Measurements from ENCODE around the gene LRCH2. TPM values are rescaled to one million over a fixed set of nuclear protein-coding genes. Genes with fewer than 3 reads are reported as not detected.
A peak's percentile ranks its signal among the peaks of the same experiment; 100 is the strongest.
"Not testable (repeated sequence)": the region's sequence is repeated elsewhere in the genome, so short reads cannot be mapped to it uniquely, and the experiment has no call there.

LRCH2 gene
- total and polyA plus RNA-seq, 8 donors = 4.4 to 17.9 (median 15.5) TPM

GRCh38 chrX:115232933-115233496, 881 bp downstream of the LRCH2 start:
- peak overlapping the region in 1 of 2 donors; percentile 33 for H3K27ac ChIP-seq
- TF ChIP-seq, protein P1, sequence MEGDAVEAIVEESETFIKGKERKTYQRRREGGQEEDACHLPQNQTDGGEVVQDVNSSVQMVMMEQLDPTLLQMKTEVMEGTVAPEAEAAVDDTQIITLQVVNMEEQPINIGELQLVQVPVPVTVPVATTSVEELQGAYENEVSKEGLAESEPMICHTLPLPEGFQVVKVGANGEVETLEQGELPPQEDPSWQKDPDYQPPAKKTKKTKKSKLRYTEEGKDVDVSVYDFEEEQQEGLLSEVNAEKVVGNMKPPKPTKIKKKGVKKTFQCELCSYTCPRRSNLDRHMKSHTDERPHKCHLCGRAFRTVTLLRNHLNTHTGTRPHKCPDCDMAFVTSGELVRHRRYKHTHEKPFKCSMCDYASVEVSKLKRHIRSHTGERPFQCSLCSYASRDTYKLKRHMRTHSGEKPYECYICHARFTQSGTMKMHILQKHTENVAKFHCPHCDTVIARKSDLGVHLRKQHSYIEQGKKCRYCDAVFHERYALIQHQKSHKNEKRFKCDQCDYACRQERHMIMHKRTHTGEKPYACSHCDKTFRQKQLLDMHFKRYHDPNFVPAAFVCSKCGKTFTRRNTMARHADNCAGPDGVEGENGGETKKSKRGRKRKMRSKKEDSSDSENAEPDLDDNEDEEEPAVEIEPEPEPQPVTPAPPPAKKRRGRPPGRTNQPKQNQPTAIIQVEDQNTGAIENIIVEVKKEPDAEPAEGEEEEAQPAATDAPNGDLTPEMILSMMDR (IDR thresholded peaks at IDR 0.05) = no peak
- peaks cover 16 to 29% of the 10 kb centered on the region in 2 donors for H3K27me3 ChIP-seq
- peak overlapping the region; percentile 26 to 41 for H3K4me3 ChIP-seq
- intact Hi-C loops (cut with DNase I) = no loop called here
- no peaks in the 10 kb centered on the region for H3K4me1 ChIP-seq
- peak; percentile 15 for ATAC-seq
- H3K36me3 ChIP-seq = no peaks in the 10 kb centered on the region
- peak in 1 of 4 donors; percentile 5 for DNase-seq
- no peaks in the 10 kb centered on the region for H3K9me3 ChIP-seq

DNA sequence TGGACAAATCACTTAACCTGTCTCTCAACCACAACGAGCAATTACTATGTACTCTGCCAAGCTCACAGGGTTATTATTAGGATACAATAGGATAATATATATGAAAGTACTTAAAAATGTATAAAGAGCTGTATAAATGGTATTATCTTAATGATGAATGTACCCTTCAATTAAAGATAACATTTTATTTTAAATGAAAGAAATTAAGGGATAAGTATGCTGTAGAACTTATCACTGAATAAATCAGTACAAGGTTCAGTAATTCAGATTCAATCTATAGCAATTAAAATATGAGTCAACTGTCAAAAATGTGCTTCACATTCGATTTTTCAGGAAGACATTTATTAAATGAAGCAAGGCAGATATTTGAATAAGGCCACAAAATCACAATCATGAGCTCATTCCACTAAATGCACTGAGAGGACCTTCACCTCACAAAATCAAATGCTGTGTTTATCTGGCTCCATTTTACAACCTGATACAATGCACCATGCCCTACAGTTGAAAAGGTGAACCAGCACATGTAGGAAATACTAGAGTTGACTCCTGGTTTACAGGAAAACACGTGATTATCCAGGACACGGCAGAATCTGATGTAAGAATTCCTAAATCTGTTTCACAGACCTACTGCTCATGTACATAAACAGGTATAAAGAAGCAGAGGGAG, 4.4 kb downstream of the LRCH2 start:
- H3K4me1 ChIP-seq = no peaks in the 10 kb centered on the region
- no peak overlapping the region for H3K27ac ChIP-seq
- DNase-seq = peak in 1 of 4 donors; percentile 7
- TF ChIP-seq, protein P1 (IDR thresholded peaks at IDR 0.05) = no peak
- peak; percentile 16 for ATAC-seq
- H3K9me3 ChIP-seq = no peaks in the 10 kb centered on the region
- peaks cover 16 to 30% of the 10 kb centered on the region in 2 donors for H3K27me3 ChIP-seq
- H3K36me3 ChIP-seq = no peaks in the 10 kb centered on the region
- intact Hi-C loops (cut with DNase I) = no loop called here
- H3K4me3 ChIP-seq = no peak overlapping the region

- Histone ChIP-seq H3K36me3 (no peaks in the 10 kb centered on the region), H3K9me3 (no peaks in the 10 kb centered on the region), H3K4me1 (no peaks in the 10 kb centered on the region), H3K27ac (no peak overlapping the region), H3K4me3 (no peak overlapping the region), H3K27me3 (peaks cover 0 to 18% of the 10 kb centered on the region in 2 donors)
- TF ChIP-seq, protein P1 (IDR thresholded peaks at IDR 0.05) = no peak
- intact Hi-C loops (cut with DNase I) = no loop called here
- DNase-seq = peak in 1 of 4 donors; percentile 24
- ATAC-seq = peak; percentile 73
These were observed 7.0 kb downstream of the LRCH2 start for GRCh38 chrX:115226929-115227328.

GRCh38 chrX:115217346-115217745, 16.6 kb downstream of the LRCH2 start:
- H3K9me3 ChIP-seq; H3K4me3 ChIP-seq; H3K27me3 ChIP-seq; H3K27ac ChIP-seq; ATAC-seq; H3K36me3 ChIP-seq; H3K4me1 ChIP-seq; DNase-seq; intact Hi-C loops (cut with DNase I): not testable (repeated sequence)

- DNase-seq = no peak
- TF ChIP-seq, protein P1 (IDR thresholded peaks at IDR 0.05) = no peak
- Histone ChIP-seq H3K27ac (no peak overlapping the region), H3K27me3 (peaks cover 0 to 4% of the 10 kb centered on the region in 2 donors), H3K4me1 (no peaks in the 10 kb centered on the region), H3K9me3 (no peaks in the 10 kb centered on the region), H3K4me3 (no peak overlapping the region), H3K36me3 (no peaks in the 10 kb centered on the region)
- ATAC-seq = no peak
- intact Hi-C loops (cut with DNase I) = no loop called here
These were observed 19.3 kb downstream of the LRCH2 start for GRCh38 chrX:115214605-115215004.

Data from left lung (tissue), 10 donors.